Fibroblast of skin of abdomen (primary cell): ENCODE data around the gene REPS2.
A peak's percentile ranks its signal among the peaks of the same experiment; 100 is the strongest.

Experiments used
- DNase-seq: peaks from one replicate; pipeline ENCODE4 v3.0.0-alpha.2; 2013

The REPS2 gene

GRCh38 chrX:17098516-17099247, 152.2 kb downstream of the REPS2 start:
- no peak for DNase-seq

- DNase-seq, result no peak
Observed at GRCh38 chrX:17104433-17104832, 158.0 kb downstream of the REPS2 start.

GRCh38 chrX:17120816-17121215, 174.4 kb downstream of the REPS2 start:
- DNase-seq, result no peak

GRCh38 chrX:17154001-17154400, 207.5 kb downstream of the REPS2 start:
- no peak for DNase-seq

GRCh38 chrX:17160975-17161374, 214.5 kb downstream of the REPS2 start:
- DNase-seq, result no peak

GRCh38 chrX:17161991-17162390, 215.5 kb downstream of the REPS2 start:
- no peak for DNase-seq

GRCh38 chrX:17164079-17164478, 217.6 kb downstream of the REPS2 start:
- no peak for DNase-seq

- DNase-seq, result peak; percentile 1
Observed at GRCh38 chrX:17164941-17165340, 218.5 kb downstream of the REPS2 start.

GRCh38 chrX:17167915-17168314, 221.5 kb downstream of the REPS2 start:
- no peak for DNase-seq

- no peak for DNase-seq
Observed at GRCh38 chrX:17170973-17171372, 224.5 kb downstream of the REPS2 start.

- peak; percentile 16 for DNase-seq
Observed at GRCh38 chrX:17174671-17175070, 228.2 kb downstream of the REPS2 start.

GRCh38 chrX:17182317-17182716, 235.9 kb downstream of the REPS2 start:
- DNase-seq, result no peak

- no peak for DNase-seq
Observed at GRCh38 chrX:17183566-17183965, 237.1 kb downstream of the REPS2 start.

- peak; percentile 28 for DNase-seq
Observed at GRCh38 chrX:17185431-17185830, 239.0 kb downstream of the REPS2 start.

GRCh38 chrX:17187136-17187756, 240.8 kb downstream of the REPS2 start:
- DNase-seq, result no peak

- no peak for DNase-seq
Observed at GRCh38 chrX:17192106-17192505, 245.6 kb downstream of the REPS2 start.
